GM10266 (cell line): ENCODE data around the gene BEST4.

Source experiments
- DNase-seq: peaks from one replicate; pipeline ENCODE4 v3.0.0; 2012; ENCODE audit errors: extremely low spot score
- TF ChIP-seq, protein P1 (sequence below): IDR thresholded peaks from 2 replicates; pipeline ENCODE4 v1.5.1; 2012; ENCODE audit warnings: mild to moderate bottlenecking, low read depth; ENCODE audit not compliant: control insufficient read depth, insufficient read depth; ENCODE audit errors: missing control alignments

The BEST4 gene

DNA sequence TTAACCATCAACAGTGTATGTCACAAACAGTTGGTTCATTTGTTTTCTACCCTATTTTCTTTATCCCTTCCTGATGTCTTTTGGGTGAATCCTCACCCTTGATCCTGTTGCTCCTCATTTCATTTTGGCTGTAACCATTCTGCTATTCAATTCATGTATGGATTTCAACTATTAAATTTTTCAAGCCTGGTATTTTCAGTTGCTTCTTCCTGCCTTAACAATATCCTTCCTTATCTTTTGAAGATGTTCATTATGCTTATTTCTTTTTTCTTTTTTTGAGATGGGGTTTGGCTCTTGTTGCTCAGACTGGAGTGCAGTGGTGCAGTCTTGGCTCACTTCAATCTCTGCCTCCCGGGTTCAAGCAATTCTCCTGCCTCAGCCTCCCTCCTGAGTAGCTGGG lies 54.2 kb downstream of the BEST4 start:
- DNase-seq = no peak
- TF ChIP-seq, protein P1, sequence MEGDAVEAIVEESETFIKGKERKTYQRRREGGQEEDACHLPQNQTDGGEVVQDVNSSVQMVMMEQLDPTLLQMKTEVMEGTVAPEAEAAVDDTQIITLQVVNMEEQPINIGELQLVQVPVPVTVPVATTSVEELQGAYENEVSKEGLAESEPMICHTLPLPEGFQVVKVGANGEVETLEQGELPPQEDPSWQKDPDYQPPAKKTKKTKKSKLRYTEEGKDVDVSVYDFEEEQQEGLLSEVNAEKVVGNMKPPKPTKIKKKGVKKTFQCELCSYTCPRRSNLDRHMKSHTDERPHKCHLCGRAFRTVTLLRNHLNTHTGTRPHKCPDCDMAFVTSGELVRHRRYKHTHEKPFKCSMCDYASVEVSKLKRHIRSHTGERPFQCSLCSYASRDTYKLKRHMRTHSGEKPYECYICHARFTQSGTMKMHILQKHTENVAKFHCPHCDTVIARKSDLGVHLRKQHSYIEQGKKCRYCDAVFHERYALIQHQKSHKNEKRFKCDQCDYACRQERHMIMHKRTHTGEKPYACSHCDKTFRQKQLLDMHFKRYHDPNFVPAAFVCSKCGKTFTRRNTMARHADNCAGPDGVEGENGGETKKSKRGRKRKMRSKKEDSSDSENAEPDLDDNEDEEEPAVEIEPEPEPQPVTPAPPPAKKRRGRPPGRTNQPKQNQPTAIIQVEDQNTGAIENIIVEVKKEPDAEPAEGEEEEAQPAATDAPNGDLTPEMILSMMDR = no peak
